Myocyte (in vitro differentiated cells): ENCODE measurements around the gene ADAMTSL5. TPM values are rescaled to one million over a fixed set of nuclear protein-coding genes. Genes with fewer than 3 reads are reported as not detected.

Experiments used
- DNase-seq: peaks from one replicate; pipeline ENCODE4 v3.0.0-alpha.2; 2012; ENCODE audit warnings: low read depth
- total RNA-seq: library from RNA; depleted of rRNA; stranded (reverse); fragments of >200 nt; gene quantifications from 2 replicates; pipeline ENCODE4 v1.2.3, GENCODE V29; 2014

Gene ADAMTSL5
- total RNA-seq, 1 donor from 2014 or later = 9.8 TPM

- no peak for DNase-seq
Observed at GRCh38 chr19:1496714-1497577, 15.9 kb downstream of the ADAMTSL5 start.

- DNase-seq = no peak
Observed at GRCh38 chr19:1495799-1496713, 16.8 kb downstream of the ADAMTSL5 start.

- no peak for DNase-seq
Observed at GRCh38 chr19:1495051-1495798, 17.6 kb downstream of the ADAMTSL5 start.

- DNase-seq = no peak
Observed at GRCh38 chr19:1494115-1494815, 18.6 kb downstream of the ADAMTSL5 start.

DNA sequence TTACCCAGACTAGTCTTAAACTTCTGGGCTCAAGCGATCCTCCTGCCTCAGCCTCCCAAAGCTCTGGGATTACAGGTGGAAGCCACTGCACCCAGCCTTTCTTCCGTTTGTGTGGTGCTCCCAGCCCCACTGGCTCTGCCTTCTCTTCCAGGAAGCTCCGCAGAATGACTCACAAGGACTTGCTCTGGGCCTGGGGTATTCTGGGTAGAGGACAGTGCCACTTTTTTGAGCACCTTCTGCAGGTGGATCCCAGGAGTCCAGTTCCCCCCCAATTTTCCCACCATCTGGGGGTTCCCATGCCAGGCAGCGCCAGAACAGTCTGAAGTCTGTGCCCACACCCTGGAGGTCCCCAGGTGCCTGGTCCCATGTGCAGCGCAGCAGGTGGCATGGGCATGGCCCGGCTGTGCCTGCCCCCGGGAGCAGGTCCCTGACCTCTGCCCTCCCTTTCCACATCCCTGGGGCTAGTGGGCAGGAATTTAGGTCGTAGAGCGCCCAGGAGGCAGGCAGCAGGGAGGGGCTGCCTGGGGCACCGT lies 20.3 kb downstream of the ADAMTSL5 start:
- DNase-seq = no peak

DNA sequence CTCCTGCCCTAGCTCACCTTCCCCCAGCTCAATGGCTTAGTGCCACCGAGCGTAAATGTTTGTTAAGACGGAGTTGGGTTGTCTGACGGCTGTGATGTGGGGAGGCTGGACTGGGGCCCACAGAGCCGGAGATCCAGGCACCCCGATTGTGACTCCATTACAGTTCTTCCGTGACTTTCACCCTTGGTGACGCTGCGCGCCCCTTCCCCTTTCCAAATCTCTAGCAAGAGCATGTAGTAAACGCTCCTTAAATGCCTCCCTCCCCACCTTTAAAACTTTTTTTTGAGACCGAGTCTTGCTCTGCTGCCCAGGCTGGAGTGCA lies 21.0 kb downstream of the ADAMTSL5 start:
- no peak for DNase-seq

DNA sequence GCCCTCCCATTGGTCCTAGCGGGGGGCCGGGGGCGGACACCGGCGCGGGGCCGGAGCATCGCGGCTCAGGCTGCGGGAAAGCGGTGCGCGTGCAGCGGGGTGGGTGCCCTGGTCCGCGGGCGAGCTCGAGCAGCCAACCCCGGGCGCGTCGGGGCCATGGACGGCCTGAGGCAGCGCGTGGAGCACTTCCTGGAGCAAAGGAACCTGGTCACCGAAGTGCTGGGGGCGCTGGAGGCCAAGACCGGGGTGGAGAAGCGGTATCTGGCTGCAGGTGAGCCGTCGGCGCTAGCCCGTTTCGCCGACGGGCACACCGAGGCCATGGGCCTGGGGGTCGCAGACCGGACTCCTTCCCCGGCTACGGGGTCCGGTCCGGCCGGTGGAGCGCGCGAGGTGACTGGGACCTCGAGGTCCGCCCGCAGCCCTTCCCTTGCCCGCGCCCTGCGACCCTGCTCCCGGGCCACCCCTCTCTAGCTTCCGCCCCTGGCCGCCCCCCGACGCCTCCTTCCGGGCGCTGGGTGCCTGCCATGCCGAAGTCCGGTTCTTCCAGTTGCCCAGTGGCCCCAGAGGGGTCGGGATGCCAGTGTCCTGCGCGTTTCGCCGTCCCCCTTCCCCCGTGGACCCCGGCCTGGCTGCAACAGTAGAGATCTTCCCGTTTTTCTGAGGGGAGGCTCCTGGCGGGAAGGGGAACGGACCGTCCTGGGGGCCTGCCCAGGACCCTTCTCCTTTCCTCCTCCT lies 21.5 kb downstream of the ADAMTSL5 start, which contains the start of gene REEP6:
Gene REEP6 (plus strand): TSS at position 68 of the 735 bp plus-strand sequence. CDS start 89 bp downstream, at position 157.
- no peak for DNase-seq

- peak; percentile 99 for DNase-seq
Observed at GRCh38 chr19:1490311-1491113, 22.3 kb downstream of the ADAMTSL5 start, which contains the start of gene PCSK4. PCSK4 (minus strand) TSS chr19:1490350; CDS start chr19:1490346, 4 bp downstream.

- peak; percentile 89 for DNase-seq
Observed at GRCh38 chr19:1489463-1490310, 23.1 kb downstream of the ADAMTSL5 start.

- no peak for DNase-seq
Observed at GRCh38 chr19:1488282-1488601, 24.6 kb downstream of the ADAMTSL5 start.

DNA sequence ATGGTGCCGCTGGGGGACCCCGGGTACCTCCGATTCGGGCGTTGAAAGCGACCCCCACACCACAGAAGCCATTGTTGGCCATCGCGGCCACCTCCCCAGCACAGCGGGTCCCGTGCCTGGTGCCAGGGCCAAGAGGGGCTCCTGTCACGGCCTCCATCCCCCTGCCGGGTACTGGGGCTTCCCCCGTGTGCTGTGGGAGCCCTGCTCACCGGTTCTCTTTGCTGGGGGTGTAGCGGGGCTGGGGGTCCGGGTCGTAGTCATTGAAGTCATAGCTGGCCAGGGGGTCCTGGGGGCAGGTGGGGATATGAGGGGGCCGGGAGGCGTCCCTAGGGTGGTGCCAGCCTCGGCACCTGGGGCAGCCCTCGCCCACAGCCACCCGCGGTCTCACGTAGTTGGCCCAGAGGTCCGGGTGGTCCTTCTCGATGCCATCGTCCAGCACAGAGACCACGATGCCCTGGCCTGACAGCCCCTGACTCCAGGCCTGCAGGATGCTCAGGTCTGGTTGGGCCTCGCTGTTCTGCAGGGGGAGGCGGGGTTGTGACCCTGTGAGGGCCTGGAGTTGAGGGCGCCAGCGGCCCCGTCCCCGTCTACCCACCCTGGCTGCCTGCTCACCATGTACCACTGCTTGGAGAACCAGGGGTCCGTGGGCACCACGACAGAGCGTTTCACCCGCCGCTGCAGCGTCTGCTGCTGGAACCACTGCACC lies 25.1 kb downstream of the ADAMTSL5 start:
- DNase-seq = no peak

GRCh38 chr19:1486720-1487575 lies 25.9 kb downstream of the ADAMTSL5 start:
- no peak for DNase-seq

- DNase-seq = no peak
Observed at GRCh38 chr19:1483979-1484428, 28.8 kb downstream of the ADAMTSL5 start.

- no peak for DNase-seq
Observed at GRCh38 chr19:1483131-1483978, 29.5 kb downstream of the ADAMTSL5 start.
